GM19455 (cell line): ENCODE measurements around the gene GALNT13.
"Not testable (repeated sequence)": the region's sequence is repeated elsewhere in the genome, so short reads cannot be mapped to it uniquely, and the experiment has no call there.

Source experiments
- ATAC-seq: cut with Tn5 transposase; IDR thresholded peaks from one replicate; pipeline ENCODE4 v1.9.1; 2021; ENCODE audit not compliant: unreplicated experiment

Gene GALNT13

GRCh38 chr2:154459286-154459685 lies 587.6 kb downstream of the GALNT13 start:
- ATAC-seq = no peak

- no peak for ATAC-seq
These were observed 590.9 kb downstream of the GALNT13 start for GRCh38 chr2:154462634-154463033.

GRCh38 chr2:154466226-154466625 lies 594.5 kb downstream of the GALNT13 start:
- no peak for ATAC-seq

- no peak for ATAC-seq
These were observed 598.7 kb downstream of the GALNT13 start for GRCh38 chr2:154470376-154470775.

GRCh38 chr2:154471492-154471891 lies 599.8 kb downstream of the GALNT13 start:
- not testable (repeated sequence) for ATAC-seq

GRCh38 chr2:154477319-154477718 lies 605.6 kb downstream of the GALNT13 start:
- no peak for ATAC-seq

GRCh38 chr2:154480521-154480920 lies 608.8 kb downstream of the GALNT13 start:
- ATAC-seq = no peak

- no peak for ATAC-seq
These were observed 609.6 kb downstream of the GALNT13 start for GRCh38 chr2:154481336-154481735.

- ATAC-seq = no peak
These were observed 612.8 kb downstream of the GALNT13 start for GRCh38 chr2:154484338-154485099.

GRCh38 chr2:154488801-154489200 lies 617.1 kb downstream of the GALNT13 start:
- no peak for ATAC-seq

- no peak for ATAC-seq
These were observed 617.6 kb downstream of the GALNT13 start for GRCh38 chr2:154489266-154489858.

- no peak for ATAC-seq
These were observed 618.8 kb downstream of the GALNT13 start for GRCh38 chr2:154490530-154490929.

GRCh38 chr2:154495455-154495868 lies 623.7 kb downstream of the GALNT13 start:
- ATAC-seq = no peak

GRCh38 chr2:154497019-154497418 lies 625.3 kb downstream of the GALNT13 start:
- ATAC-seq = no peak
